Measurements from ENCODE around the gene PGRMC1.

DNA sequence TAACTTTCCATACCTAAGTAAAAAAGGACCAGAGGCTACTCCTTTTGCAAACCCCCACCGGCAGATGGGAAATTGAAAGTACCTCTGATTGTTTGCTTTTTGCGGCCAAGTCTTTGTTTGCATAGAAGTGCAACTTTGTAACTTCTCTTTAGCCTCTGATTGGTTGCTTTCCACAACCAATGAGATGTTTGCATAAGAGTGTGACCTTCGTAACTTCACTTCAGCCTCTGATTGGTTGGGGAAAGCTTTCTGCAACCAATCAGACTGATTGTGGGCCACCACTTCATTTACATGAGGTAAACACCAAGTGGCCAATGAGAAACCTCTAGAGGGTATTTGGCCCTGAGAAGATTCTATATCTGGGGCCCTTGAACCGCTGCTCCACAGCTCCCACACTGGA, 48.8 kb upstream of the PGRMC1 start:
- TF ChIP-seq, protein P1, sequence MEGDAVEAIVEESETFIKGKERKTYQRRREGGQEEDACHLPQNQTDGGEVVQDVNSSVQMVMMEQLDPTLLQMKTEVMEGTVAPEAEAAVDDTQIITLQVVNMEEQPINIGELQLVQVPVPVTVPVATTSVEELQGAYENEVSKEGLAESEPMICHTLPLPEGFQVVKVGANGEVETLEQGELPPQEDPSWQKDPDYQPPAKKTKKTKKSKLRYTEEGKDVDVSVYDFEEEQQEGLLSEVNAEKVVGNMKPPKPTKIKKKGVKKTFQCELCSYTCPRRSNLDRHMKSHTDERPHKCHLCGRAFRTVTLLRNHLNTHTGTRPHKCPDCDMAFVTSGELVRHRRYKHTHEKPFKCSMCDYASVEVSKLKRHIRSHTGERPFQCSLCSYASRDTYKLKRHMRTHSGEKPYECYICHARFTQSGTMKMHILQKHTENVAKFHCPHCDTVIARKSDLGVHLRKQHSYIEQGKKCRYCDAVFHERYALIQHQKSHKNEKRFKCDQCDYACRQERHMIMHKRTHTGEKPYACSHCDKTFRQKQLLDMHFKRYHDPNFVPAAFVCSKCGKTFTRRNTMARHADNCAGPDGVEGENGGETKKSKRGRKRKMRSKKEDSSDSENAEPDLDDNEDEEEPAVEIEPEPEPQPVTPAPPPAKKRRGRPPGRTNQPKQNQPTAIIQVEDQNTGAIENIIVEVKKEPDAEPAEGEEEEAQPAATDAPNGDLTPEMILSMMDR (IDR thresholded peaks at IDR 0.05) = no peak
- TF ChIP-seq, protein P2, sequence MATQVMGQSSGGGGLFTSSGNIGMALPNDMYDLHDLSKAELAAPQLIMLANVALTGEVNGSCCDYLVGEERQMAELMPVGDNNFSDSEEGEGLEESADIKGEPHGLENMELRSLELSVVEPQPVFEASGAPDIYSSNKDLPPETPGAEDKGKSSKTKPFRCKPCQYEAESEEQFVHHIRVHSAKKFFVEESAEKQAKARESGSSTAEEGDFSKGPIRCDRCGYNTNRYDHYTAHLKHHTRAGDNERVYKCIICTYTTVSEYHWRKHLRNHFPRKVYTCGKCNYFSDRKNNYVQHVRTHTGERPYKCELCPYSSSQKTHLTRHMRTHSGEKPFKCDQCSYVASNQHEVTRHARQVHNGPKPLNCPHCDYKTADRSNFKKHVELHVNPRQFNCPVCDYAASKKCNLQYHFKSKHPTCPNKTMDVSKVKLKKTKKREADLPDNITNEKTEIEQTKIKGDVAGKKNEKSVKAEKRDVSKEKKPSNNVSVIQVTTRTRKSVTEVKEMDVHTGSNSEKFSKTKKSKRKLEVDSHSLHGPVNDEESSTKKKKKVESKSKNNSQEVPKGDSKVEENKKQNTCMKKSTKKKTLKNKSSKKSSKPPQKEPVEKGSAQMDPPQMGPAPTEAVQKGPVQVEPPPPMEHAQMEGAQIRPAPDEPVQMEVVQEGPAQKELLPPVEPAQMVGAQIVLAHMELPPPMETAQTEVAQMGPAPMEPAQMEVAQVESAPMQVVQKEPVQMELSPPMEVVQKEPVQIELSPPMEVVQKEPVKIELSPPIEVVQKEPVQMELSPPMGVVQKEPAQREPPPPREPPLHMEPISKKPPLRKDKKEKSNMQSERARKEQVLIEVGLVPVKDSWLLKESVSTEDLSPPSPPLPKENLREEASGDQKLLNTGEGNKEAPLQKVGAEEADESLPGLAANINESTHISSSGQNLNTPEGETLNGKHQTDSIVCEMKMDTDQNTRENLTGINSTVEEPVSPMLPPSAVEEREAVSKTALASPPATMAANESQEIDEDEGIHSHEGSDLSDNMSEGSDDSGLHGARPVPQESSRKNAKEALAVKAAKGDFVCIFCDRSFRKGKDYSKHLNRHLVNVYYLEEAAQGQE (IDR thresholded peaks at IDR 0.05; ENCODE audit: insufficient read depth in 1 of 2, low read depth in 2 of 2, low read length in 1 of 2) = no peak
- no peak for TF ChIP-seq POLR2AphosphoS5 (IDR thresholded peaks at IDR 0.05; ENCODE audit: low read depth, low read length)

Data from Panc1 (cell line).